M059J (cell line): Measurements from ENCODE around the gene UTP15. TPM values are rescaled to one million over a fixed set of nuclear protein-coding genes. Genes with fewer than 3 reads are reported as not detected.

Experiments
- DNase-seq: peaks from one replicate; pipeline ENCODE4 v3.0.0-alpha.2; 2012; ENCODE audit warnings: low read depth
- total RNA-seq: library from RNA; depleted of rRNA; stranded (reverse); fragments of >200 nt; shearing (Covaris generic); gene quantifications from 2 replicates; pipeline ENCODE4 v1.2.3, GENCODE V29; 2014; rRNA removed

The UTP15 gene
- 16.6 and 19.5 TPM in 2 replicates for total RNA-seq

DNA sequence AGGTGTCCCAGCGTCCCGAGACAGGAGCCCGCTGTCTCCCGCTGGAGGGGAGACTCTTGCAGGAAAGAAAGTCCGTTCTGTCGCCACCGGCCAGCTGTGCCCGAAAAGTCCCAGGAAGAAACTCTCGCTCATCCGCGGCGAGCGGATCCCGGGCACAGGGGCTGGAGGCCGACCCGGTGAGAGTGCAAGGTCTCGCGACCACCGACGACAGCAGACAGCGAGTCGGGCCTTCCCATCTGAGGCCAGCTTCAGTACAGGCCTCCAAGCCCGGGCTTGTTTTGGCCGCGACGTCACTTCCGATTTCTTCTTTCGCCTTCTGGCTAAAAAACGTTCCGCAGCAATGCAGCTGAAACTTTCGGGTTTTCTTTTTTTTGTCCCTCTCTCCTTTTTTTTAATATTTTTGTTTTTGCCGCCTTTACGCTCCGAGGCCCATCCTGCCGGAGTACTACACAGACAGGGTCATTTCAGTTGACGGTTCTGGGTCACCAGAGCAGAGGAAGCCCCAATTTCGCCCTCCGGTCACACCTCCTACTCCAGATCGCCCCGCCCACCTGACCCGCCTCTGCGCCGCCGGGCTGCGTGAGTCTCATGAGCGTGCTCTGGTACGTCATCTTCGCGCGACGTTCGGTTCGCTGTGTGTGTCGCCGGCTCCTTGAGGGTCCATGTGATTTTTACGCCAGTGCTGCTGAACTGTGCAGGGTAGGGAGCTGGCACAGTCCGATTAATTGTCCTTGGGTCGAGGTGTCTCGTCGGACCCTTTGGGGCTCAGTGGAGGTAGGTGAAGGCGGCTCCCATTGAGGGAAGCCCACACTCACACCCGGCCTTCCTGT is at the start of gene UTP15, which contains the start of gene ANKRA2:
Gene UTP15 (plus strand): TSS at position 605 of the 830 bp plus-strand sequence. CDS start 1,602 bp downstream, outside the sequence.
Gene ANKRA2 (minus strand): TSS at position 501 of the 830 bp plus-strand sequence. CDS start 2,758 bp downstream, outside the sequence.
- DNase-seq = peak; percentile 97

DNA sequence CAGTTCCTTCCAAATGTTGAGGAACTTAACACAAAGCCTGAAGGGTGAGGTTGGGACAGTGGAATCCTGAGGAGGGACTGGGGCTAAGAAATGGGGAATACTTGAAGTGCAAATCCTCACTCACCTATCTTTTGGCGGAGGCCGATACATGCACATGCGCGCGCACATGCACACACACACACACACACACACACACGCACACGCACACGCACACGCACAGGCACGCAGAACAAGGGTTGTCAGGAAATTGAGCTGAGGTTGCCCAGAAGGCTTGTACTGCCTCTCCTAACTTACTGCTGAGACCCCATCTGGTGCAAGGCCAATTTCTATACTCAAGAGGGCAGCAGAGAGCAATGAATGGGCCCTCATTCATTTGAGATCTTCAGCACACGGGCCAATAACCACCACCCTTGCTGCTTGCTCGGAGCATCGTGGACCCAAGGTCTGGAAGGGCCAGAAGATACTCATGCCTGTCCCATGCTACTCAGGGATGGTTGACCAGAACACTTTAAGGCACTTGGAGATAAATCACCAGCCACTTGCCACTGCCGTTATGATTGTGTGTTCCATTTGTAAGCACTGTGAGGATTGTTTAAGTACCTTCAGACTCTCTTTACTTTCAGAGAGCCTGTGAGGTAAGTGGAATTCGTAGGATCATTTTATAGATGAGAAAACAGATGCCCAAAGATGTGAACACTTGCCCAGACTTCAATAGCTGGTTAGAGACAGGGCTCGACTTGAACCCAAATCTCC is 45.8 kb upstream of the UTP15 start:
- peak; percentile 81 for DNase-seq

GRCh38 chr5:73522989-73523388 is 42.6 kb upstream of the UTP15 start:
- peak; percentile 27 for DNase-seq

DNA sequence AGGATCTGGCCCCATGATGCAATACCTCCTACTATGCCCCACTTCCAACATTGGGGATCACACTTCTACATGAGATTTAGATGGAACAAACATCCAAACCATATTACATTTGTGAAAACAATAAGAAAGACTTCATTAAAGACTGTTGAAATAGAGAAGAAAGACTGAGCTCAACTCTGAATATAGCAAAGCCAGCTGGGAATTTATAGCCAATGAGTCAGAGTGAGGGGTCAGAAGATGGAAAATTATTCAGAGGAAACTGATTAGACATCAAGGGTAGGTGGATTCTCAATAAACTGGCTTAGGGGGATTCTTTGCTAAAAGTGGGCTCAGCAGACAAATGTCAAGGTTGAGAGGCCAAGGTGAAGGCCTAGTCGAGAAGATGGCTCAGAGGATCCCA is 41.7 kb upstream of the UTP15 start:
- DNase-seq = no peak

GRCh38 chr5:73525606-73526203 is 39.8 kb upstream of the UTP15 start:
- no peak for DNase-seq

GRCh38 chr5:73528248-73528647 is 37.3 kb upstream of the UTP15 start:
- DNase-seq = no peak

- no peak for DNase-seq
Measured at GRCh38 chr5:73529081-73529480, 36.5 kb upstream of the UTP15 start.

- DNase-seq = no peak
Measured at GRCh38 chr5:73531356-73531755, 34.2 kb upstream of the UTP15 start.

DNA sequence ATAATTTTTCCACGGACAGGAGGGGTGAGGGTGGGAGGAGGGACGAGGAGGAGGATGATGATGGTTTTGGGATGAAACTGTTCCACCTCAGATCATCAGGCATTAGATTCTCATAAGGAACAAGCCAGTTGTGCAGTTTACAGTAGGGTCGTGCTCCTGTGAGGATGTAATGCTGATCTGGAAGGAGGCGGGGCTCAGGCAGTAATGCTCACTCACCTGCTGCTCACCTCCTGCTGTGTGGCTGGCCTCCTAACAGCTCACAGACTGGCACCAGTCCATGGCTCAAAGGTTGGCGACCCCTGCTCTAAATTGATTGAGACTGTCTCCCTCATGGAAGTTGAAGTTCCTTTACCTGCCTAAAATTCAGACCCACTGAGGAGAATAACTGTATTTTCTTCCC is 33.3 kb upstream of the UTP15 start:
- DNase-seq = no peak

DNA sequence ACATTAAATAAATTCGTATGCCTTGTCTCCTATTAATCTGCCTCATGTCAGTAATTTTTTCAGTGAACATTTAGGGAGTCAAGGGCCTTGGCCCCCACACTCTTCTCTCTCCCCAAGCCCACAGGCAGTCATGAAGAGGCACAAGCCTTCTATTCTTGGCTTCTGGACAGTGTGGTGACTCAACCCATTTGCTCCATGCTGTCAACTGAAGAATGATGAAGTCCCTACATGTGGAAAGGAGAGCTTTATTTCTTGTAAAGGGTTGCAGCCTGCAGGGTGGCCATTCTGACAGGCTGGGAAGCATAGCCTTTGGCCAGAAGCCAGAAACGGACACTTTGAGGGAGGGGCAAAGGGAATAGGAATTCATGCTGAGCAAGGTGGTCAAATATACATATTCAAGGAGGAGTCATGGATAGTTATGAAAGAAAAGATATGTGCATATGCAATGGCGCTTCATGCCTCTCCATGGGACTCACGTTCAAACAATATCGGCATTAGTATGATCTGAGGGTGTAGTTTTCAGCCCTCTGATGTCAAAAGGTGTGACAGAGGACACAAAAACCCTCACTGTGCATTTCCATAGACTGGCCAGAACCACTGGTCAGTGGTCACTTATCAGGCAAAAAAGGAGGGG is 31.4 kb upstream of the UTP15 start:
- peak; percentile 38 for DNase-seq

- DNase-seq = no peak
Measured at GRCh38 chr5:73534971-73535370, 30.6 kb upstream of the UTP15 start.

GRCh38 chr5:73539730-73540129 is 25.8 kb upstream of the UTP15 start:
- no peak for DNase-seq

GRCh38 chr5:73540192-73540591 is 25.4 kb upstream of the UTP15 start:
- DNase-seq = peak; percentile 93

DNA sequence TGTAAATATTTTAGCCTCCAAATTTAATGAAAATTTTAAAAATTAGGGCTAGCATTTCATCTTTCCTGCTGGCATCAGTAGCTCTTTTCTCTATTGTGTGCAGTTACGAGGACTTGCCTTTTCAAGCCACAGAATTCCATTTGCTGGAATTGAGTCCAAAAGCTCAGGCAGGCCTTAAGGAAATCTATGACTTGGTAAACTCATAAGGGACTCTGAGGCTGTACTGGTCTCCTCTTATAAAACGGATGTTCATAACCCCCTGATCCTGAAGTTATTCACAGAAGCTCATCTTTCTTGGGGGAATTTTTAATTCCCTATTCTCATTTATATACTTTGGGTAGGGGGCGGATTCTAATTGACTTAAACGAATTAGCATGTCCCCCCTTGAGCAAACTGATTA is 23.5 kb upstream of the UTP15 start:
- DNase-seq = no peak

DNA sequence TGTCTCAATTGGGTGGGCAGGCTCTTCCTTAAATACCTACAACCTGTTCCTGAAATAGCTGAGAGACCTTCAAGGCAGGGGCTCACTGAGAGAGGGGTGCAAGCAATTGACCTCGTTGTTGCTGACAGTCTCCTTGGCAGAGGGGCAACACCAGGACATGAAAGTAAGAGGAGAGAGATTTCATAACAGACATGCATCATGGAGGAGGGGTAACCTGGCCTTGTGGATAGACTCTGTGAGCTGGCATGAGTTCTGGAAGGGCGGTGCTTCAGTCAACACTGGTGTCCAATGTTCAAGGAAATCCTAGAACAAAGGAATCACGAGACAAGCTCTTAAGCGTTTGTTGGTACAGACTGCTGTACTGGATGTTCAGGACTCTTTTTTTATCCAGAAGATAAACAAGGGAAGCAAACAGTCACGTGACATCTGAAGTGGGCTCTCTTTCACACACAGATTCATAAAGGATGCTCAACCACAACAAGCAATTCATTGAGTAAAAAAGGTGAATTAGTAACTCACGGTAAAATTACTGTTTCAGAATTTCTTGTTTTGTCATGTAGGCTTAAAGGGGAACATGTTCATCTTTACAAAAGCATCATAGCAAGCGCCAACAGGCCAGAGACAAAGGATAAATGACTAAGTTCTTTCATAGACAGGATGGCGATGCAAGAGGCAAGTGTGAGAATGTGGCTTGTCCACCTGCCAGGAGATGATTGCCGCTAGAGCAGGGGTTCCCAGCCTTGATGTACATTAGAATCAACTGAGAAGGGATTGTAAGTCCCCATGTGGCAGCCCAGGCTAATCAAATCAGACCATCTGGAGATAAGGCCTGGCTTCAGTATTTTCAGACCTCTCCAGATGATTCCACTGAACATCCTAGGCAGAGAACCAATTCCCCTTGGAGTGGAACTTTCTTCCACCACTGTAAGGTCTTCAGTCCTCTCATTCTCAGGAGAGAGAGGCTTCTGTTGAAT is 20.8 kb upstream of the UTP15 start:
- no peak for DNase-seq

DNA sequence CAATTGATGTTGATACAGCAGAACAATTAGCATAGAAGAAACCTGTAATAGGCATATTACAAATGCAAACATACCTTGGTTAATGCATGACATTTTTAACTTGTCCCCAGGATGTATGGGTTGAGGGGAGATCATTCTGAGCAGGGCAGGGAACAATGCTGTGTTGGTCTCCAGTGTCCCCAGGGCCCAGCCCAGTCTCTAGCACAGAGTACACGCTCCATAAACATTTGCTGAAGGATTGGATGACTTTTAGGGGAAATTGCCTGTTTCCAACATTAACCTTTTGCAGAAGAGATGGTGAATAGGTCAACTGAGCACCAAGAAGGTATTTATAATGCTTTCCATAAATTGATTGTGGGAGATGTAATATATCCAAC is 20.2 kb upstream of the UTP15 start:
- no peak for DNase-seq

DNA sequence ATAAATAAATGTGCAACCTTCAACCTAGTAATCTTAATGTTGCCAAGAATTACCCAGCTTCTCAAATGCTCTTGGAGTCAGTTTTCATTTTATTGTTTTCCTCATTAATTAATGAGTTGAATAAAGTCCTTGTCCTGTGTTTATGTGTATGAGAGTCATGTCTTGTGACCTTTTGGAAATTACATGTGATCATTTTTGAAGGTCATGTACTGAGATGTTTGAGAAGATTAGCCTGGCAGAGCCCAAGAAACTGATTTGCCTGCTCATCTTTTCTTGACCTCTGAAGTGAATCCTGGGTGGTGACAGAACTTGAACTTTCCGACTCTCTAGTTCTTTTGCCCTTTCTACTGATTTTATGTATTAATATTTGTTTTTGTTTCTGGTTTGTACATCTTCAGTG is 15.5 kb upstream of the UTP15 start:
- DNase-seq = no peak

GRCh38 chr5:73552642-73553041 is 12.9 kb upstream of the UTP15 start:
- no peak for DNase-seq

GRCh38 chr5:73558950-73559349 is 6.6 kb upstream of the UTP15 start:
- peak; percentile 15 for DNase-seq

DNA sequence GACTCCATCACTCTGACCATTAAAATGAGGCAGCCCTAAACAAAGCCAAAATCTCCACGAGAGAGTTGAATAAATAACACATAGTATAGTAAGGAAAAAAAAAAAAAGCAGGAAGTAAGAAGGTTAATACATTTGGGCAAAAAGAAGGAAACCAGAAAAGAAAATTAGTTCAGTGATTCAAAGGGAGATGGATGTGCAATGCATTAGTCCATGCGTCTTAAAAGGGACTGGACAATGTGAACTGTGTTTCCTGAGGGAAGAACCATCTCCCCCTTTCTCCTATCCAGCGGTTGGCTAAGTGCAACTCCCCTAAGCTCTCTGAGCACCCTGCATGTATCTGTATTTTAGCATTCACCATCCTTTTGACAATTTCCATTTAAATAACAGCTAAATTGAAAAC is 1.5 kb upstream of the UTP15 start:
- DNase-seq = no peak

GRCh38 chr5:73564675-73565074 is 868 bp upstream of the UTP15 start:
- DNase-seq = peak; percentile 21
